Neural progenitor cell (in vitro differentiated cells): ENCODE data around the gene ASAP2.

ENCODE experiments used
- EZH2 ChIP-seq: fragments of 200-600 bp; sonication (generic); IDR thresholded peaks from 2 replicates; pipeline ENCODE4 v1.6.1; 2017; ENCODE audit warnings: antibody characterized with exemption, mild to moderate bottlenecking, moderate library complexity
- EZH2phosphoT487 ChIP-seq: fragments of 200-600 bp; sonication (generic); IDR thresholded peaks from 2 replicates; pipeline ENCODE4 v1.6.1; 2017; ENCODE audit warnings: antibody characterized with exemption
- TF ChIP-seq, protein P1 (sequence below): fragments of 200-600 bp; sonication (generic); IDR thresholded peaks from 2 replicates; pipeline ENCODE4 v1.5.1; 2017; ENCODE audit warnings: antibody characterized with exemption, mild to moderate bottlenecking

GRCh38 chr2:9401646-9402371 lies 195.2 kb downstream of the ASAP2 start:
- TF ChIP-seq EZH2phosphoT487, result no peak
- TF ChIP-seq, protein P1, sequence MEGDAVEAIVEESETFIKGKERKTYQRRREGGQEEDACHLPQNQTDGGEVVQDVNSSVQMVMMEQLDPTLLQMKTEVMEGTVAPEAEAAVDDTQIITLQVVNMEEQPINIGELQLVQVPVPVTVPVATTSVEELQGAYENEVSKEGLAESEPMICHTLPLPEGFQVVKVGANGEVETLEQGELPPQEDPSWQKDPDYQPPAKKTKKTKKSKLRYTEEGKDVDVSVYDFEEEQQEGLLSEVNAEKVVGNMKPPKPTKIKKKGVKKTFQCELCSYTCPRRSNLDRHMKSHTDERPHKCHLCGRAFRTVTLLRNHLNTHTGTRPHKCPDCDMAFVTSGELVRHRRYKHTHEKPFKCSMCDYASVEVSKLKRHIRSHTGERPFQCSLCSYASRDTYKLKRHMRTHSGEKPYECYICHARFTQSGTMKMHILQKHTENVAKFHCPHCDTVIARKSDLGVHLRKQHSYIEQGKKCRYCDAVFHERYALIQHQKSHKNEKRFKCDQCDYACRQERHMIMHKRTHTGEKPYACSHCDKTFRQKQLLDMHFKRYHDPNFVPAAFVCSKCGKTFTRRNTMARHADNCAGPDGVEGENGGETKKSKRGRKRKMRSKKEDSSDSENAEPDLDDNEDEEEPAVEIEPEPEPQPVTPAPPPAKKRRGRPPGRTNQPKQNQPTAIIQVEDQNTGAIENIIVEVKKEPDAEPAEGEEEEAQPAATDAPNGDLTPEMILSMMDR, result no peak
- TF ChIP-seq EZH2, result no peak
